GM18951 (cell line): ENCODE data around the gene ZFYVE28.
A peak's percentile ranks its signal among the peaks of the same experiment; 100 is the strongest.

ENCODE experiments used
- POLR2A ChIP-seq: IDR thresholded peaks from 4 replicates; pipeline ENCODE4 v1.6.1; 2011; ENCODE audit warnings: mild to moderate bottlenecking; ENCODE audit not compliant: insufficient read length, insufficient read depth; ENCODE audit errors: extremely low read depth
- in situ Hi-C: fragments of 300-500 bp; cut with MboI; formaldehyde crosslinking; loops from one replicate; pipeline ENCODE4 v1.12.0; 2022; ENCODE audit warnings: low sequenced_read_pairs, mixed read lengths, inconsistent platforms; ENCODE audit not compliant: unreplicated experiment

Gene ZFYVE28

DNA sequence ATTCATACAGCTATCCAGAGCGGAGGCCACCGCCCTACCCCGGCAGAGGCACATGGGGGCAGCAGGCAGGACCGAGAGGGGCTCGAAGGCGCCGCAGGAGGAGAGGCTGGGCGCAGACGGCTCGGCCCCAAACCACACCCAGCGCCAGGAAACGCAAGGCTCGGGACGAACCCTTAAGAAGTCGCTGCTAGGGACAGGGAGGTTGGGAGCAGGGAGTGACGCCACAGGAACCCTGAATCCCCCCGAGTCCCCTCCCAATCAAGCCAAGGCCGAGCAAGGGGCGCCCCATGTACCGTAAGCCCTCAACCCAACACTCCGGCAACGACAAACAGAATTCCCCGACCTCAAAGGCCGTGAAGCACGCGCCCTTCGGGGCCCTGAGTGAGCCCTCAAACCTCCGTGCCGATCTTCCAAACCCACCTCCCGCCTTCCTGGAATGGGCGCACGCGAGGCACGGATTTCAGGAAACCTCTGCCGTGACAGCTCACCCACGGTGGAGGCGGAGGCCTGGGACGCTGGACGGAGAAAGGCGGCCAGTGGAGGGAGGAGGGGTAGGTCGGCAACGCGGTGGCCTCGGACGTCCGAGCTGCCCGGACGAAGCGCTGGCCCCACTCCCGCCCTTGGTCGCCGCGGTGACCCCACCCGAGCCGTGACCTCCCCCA is 1.8 kb downstream of the ZFYVE28 start:
- TF ChIP-seq POLR2A: no peak

DNA sequence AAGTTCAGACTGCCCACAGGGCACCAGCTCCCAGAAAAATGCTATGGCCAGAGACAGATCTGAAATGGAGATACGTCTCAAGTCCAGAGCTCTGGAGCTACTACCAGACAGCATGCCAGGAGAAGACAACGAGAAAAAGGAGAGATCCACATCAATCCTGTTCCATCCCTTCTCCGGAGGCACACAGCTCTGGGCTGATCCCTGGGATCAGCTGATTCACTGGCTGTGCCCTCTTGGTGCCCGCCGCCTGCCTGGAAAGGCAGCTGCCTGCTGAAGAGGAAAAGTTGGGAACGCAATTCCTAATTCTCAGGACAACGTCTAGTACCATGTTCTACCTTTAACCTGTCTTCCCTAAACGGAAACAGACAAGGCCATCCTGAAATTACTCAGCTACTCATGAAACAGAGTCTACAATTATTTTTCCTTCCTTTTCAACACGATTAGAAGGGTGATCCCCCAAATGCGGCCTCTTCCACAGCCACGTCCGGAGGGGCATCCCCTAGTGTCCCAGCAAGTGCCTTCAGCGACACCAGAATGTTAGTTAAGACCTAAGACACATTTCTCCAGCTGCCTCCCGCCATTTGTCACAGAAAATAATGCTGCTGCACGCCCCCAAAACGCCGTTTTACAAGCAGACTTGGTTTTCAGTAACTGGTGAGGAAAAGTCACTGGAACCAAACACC is 2.4 kb downstream of the ZFYVE28 start:
- no peak for TF ChIP-seq POLR2A
- in situ Hi-C loops: no loop called here

More for the DNA sequence above, 1.8 kb downstream of the ZFYVE28 start:
- in situ Hi-C loops: no loop called here

DNA sequence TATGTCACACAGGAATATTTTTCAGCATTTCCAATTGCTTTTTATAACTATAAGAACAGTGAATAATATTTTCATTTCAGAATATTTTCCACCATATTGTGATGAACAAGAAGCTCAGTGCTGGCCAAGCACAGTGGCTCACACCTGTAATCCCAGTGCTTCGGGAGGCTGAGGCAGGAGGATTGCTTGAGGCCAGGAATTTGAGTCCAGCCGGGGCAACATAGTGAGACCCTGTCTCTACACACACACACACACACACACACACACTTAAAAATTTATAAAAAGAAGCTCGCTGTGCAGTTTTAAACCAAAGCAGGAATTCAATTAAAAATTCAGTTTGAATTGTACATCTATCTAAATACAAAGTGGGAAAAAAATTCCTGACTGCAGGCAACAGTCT is 3.2 kb downstream of the ZFYVE28 start:
- in situ Hi-C loops: no loop called here

DNA sequence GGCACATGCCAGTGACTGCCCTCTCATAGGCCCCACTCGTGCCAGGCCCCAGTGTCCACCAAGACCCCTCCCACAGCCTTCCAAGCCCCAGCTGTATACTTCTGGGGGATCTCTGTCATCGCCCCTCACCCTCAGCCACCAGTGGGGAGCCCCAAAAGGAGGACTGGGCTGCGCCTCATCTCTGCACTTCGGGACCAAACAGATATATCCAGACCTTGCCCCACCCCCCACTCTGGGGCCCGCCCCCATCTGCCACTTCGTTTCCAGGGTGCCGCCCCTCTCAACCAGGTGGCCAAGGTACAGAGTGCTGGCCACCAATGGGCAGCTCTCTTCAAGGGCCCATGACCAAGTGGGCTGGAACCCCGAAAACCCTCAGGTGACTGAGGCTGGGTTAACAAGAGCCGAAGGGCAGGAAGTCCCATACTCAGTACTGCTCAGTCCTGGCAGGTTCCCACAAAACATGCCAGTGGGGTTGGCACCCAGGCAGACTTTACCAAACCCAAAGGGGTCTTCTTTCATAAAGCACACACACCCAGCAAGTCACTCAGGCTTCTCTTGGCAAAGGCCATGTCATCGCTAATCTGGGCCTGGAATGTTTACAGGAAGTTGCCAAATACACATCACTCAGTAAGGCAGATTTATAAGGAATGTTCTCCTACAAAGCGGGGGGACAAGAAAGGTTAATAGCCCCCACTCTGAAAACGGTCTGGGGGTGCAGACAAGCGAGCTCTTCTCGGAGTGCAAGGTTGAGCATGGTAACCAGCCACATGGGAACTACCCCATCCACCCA is 4.4 kb downstream of the ZFYVE28 start:
- TF ChIP-seq POLR2A: no peak
- in situ Hi-C loops: no loop called here

More for the DNA sequence above, 3.2 kb downstream of the ZFYVE28 start:
- no peak for TF ChIP-seq POLR2A

DNA sequence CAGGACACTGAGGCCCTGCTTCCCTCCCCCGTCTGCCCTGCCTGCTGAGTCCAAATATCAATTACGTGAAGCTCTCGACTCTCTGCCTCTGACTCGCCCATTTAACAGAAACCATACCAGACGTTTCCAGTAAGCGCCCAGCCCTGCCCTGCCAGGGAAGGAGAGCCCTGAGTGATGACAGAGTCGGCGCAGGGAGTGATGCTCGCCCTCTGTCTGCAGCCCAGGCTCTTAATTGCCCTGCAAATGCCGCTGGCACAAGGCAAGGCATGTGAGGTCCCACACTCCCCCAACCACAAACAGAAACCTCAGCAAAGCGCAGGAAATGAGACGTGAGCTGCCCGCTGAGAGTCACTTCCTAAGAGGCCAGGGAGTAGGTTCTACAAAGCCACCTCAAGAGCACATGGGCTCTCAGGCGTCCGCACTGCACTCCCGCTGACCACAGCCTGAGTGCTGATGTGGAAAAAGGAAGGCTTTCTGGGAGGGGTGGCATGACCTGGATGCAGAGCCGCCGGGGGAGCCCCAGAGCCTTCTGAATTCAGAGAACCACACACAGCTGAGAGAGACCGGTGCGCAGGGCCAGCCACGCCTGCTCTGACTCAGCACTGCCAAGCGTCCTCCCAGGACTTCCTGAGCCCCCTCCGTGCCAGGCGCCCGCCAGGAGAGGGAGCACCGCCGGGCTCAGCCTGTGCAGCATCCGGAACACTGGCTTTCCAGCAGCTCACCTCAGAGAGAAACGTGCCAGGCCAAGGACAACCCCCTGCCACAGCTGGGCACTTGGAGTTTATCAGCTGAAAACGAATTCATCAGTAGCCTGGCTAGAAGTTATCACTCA is 5.3 kb downstream of the ZFYVE28 start:
- in situ Hi-C loops: no loop called here
- TF ChIP-seq POLR2A: peak; percentile 53

DNA sequence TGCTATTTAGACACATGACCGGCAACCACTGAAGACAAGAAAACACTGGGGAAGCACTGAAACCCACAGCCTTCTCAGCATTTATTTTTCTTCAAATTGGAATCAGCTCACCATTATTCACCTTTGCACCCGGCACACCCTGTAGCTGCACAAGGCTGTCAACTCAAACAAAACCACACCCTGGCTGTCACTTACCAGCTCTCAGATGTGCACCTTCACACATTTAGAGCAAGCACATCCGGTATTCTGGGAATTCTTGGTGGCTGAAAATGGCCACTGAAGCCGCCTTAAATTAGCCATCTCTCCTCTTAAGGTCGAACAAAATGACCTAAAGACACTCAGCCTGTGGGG is 5.9 kb downstream of the ZFYVE28 start:
- in situ Hi-C loops: no loop called here
- no peak for TF ChIP-seq POLR2A

DNA sequence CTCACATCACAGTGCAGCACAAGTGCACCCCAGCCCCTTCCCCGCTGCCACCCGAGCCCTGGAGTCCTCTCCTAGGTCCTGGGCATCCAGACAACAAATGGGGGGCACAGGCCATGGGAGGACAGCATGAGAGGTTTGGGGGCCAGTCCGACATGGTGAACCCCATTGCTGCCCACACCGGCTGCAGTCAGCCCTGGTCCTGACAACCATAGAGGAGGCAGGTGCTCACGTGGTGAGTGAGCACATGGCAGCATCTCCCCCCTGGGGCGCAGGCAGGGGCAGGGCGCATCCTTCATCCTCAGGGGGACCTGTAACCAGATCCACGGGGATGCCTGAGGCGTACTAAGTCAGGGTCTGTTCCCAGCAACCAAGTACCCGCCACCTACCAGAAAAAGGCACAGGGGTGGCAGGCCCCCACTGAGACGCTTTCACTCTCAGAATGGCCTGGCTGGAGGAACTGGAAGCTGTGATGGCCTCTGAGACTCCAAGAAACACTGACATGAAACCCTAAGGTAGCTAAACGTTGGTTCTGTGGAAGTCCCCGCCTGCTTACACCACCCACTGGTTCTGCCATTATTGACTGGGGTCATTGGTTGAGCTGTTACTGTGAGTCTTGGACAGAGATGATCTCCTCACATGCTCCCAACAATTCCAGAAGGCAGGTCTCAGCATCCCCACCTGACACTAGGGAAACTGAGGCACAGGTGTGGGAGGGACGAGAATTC is 6.5 kb downstream of the ZFYVE28 start:
- no peak for TF ChIP-seq POLR2A
- in situ Hi-C loops: no loop called here

DNA sequence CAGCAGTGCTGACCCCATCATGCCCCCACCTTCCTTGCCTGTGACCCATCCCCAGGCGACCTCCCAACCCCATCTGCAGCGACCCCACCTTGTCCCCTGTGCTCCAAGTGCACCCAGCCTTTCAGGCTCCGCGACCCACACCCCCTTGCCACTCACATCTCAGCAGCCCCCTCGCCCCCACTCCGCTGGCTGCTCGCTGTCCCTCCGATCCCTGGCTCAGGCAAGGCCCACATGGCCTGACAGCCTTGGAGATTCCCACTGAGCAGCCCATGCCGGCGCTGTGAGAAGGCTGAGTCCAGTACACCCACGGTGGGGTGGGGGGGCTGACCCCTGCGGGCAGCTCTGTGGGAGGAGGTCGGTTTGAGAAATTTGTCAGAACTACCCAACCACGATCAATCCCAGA is 9.1 kb downstream of the ZFYVE28 start:
- in situ Hi-C loops: no loop called here
- TF ChIP-seq POLR2A: no peak

DNA sequence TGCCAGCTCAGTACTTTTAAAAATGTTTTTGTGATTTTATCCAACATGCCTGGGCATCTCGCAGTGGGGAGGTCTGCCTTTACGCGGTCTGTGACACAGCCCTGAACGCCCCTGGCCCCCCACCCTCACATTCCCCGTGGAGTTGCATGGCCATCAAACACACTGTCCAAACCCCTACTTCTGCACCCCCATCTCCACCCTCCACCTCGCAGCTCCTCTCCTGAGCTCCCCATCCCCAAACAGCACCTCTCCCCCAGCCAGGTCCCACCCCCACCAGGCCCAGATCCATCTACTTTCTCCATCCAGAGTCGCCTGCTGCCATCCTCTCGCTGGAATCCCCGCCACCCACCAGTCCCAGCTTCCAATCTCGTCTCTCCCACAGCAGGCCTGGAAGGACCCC is 9.5 kb downstream of the ZFYVE28 start:
- TF ChIP-seq POLR2A: no peak
- in situ Hi-C loops: no loop called here

DNA sequence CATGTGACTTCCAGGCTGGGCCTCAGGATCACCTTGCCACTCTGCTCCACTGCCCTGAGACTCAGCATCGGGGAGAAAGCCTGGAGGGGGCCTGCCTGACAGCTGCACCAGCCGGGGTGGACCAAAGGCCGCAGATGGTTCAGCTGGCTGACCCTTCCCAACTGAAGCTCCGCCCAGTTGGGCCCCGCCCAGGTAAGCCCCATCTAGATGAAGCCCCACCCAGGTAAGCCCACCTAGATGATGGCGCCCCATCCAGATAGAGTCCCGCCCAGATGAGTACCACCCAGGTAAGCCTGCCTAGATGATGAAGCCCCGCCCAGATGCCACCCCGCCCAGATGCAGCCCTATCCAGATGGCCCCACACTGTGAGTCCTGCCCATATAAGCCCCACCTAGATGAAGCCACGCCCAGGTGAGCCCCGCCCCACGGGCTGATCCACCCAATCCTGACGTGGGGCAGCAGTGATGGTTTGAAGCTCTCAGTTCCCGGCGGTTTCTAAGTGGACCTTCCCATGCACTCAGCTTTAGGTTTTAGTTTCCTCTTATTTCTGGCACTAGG is 10.0 kb downstream of the ZFYVE28 start:
- in situ Hi-C loops: no loop called here
- no peak for TF ChIP-seq POLR2A

DNA sequence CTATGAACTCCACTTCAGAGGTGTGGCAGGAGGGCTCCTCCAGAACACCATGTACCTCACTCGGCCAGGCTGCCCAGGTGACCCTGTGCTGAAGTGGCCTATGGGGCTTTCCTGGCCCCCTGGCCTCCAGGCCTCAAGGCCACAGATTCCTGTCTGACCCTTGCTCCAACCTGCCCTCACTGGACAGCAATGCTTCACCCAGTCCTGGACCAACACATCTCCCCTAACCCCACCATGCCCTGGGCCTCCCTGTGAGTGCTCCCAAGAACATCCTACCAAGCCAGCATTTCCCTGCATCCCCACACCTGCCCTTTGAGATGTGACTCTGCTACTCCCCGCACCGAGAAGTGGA is 10.5 kb downstream of the ZFYVE28 start:
- TF ChIP-seq POLR2A: no peak
- in situ Hi-C loops: no loop called here

DNA sequence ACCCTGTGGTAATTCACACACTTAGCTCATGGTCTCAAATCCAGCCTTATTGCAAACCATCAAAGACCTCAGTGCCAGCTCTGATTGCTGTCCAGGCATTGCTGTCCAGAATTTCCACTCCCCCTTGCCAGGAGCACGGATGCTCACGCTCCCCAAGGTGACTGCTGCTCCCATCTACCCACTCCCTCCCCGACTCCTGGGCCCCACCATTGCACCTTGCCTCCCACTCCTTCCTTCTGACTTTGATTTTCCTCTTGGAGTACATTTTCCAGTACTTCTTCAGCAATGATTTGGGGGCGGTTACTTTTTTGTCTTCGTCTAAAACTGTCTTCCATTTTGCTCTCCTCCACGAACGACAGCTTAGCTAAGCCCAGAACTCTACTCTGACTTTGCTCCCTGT is 11.5 kb downstream of the ZFYVE28 start:
- in situ Hi-C loops: no loop called here
- no peak for TF ChIP-seq POLR2A
